Large intestine (tissue), 3 donors: ENCODE data around the gene DYNC1I1. TPM values are rescaled to one million over a fixed set of nuclear protein-coding genes. Genes with fewer than 3 reads are reported as not detected.
A peak's percentile ranks its signal among the peaks of the same experiment; 100 is the strongest.

Experiments
- DNase-seq, 2 donors: peaks; one replicate each; pipeline versions ENCODE4 v3.0.0 to v3.0.0-alpha.2; 2013
- H3K27ac ChIP-seq: one replicate; pipeline ENCODE4 v1.5.1; 2013; ENCODE audit warnings: low read length
- H3K27me3 ChIP-seq: 2 replicates; pipeline ENCODE4 v1.6.1; 2013; ENCODE audit warnings: low read length; ENCODE audit not compliant: control insufficient read depth, insufficient read depth
- H3K36me3 ChIP-seq: 2 replicates; pipeline ENCODE4 v1.6.1; 2013; ENCODE audit warnings: low read length; ENCODE audit not compliant: control insufficient read depth, insufficient read depth
- H3K4me1 ChIP-seq: one replicate; pipeline ENCODE4 v1.6.1; 2013; ENCODE audit warnings: low read length; ENCODE audit not compliant: control insufficient read depth, insufficient read depth
- H3K4me3 ChIP-seq: one replicate; pipeline ENCODE4 v1.5.1; 2013; ENCODE audit warnings: low read length
- H3K9me3 ChIP-seq: one replicate; pipeline ENCODE4 v1.6.1; 2013; ENCODE audit warnings: mild to moderate bottlenecking, low read depth, low read length, moderate library complexity; ENCODE audit not compliant: control insufficient read depth
- WGBS: methylation state at CpG from one replicate; pipeline ENCODE4 v1.1.5; 2013; ENCODE audit warnings: low lambda C conversion rate; ENCODE audit not compliant: insufficient coverage; 5-methylcytosine and 5-hydroxymethylcytosine counted together
- polyA plus RNA-seq: library from polyadenylated mRNA; unstranded; fragments of 120-200 nt; gene quantifications from one replicate; pipeline ENCODE4 v1.2.1, GENCODE V29; 2013

Gene DYNC1I1
- polyA plus RNA-seq, 1 donor = 1.2 TPM

DNA sequence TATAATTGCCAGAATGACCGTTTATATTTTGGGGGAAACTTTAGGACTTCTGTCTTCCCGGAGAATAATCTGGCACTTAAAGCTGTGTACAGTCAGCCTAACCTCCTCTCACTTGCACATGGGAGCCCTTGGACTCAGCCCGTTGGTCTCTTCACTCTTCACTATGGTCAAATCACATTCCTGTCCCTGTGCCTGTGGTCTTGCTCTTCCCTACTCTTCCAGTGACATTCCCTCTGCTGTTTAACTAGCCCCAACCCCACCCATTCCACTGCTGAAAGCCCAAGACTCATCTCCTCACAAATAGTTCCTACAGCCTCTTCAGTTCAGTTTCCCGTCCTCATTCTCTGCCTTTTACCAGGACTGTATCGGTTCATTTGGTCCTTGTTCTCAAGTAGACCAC lies 135.0 kb downstream of the DYNC1I1 start:
- Histone ChIP-seq H3K27me3 (no peaks in the 10 kb centered on the region), H3K36me3 (no peaks in the 10 kb centered on the region), H3K9me3 (no peaks in the 10 kb centered on the region), H3K4me3 (no peak overlapping the region), H3K4me1 (no peaks in the 10 kb centered on the region), H3K27ac (no peak overlapping the region)
- WGBS = 82% methylated on average over 3 of the region's 5 CpGs
- no peak for DNase-seq

DNA sequence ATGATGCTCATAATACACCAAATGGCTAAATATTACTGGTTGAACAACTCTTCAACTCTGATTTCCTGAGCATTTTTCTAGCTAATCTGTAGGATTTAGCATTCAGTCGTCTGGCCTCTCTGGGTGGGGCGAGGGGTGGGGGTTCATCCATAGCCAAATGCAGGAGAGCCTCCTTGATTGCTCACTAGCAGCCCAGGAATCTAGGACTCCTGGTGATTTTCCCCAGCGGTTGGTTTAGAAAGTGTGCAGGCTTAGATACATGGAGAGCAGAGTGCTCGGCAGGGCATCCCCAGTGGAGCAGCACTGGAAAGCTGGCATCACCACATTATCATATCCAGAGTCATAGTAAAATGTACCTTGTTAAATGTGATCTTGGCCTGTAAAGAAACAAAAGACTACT lies 136.1 kb downstream of the DYNC1I1 start:
- H3K27me3 ChIP-seq = peaks cover 3% of the 10 kb centered on the region
- WGBS = no CpG with 5 or more reads among the region's 4 CpGs
- H3K4me1 ChIP-seq = no peaks in the 10 kb centered on the region
- H3K9me3 ChIP-seq = no peaks in the 10 kb centered on the region
- H3K36me3 ChIP-seq = no peaks in the 10 kb centered on the region
- H3K4me3 ChIP-seq = no peak overlapping the region
- H3K27ac ChIP-seq = no peak overlapping the region
- no peak for DNase-seq

- Histone ChIP-seq H3K4me1 (no peaks in the 10 kb centered on the region), H3K9me3 (no peaks in the 10 kb centered on the region), H3K27me3 (peaks cover 3% of the 10 kb centered on the region), H3K4me3 (no peak overlapping the region), H3K36me3 (no peaks in the 10 kb centered on the region), H3K27ac (no peak overlapping the region)
- no peak for DNase-seq
These were observed 138.0 kb downstream of the DYNC1I1 start for GRCh38 chr7:95910341-95910740.

DNA sequence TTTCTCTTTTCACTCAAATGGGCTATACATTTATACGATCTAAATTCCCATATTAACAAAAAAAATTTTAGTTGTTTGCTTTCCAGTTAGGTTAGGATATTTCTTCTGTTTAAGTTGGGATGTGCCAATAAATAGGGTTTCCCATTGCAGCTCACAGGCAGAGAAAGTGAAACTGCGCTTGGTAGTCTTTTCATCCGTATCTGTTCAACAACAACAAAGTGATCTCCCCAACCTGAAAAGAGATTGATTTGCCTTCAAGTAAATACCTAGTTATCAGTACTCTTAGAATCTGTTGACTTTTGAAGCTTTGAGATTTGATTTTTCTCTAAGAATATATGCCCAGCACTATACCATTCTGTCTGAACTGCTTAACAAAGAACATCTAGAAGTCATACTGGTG lies 143.4 kb downstream of the DYNC1I1 start:
- no peak for DNase-seq
- Histone ChIP-seq H3K4me3 (no peak overlapping the region), H3K27me3 (peaks cover 14% of the 10 kb centered on the region), H3K4me1 (no peaks in the 10 kb centered on the region), H3K36me3 (no peaks in the 10 kb centered on the region), H3K27ac (no peak overlapping the region), H3K9me3 (no peaks in the 10 kb centered on the region)
- 89% methylated on average over 1 of the region's 3 CpGs for WGBS

- Histone ChIP-seq H3K9me3 (no peaks in the 10 kb centered on the region), H3K27me3 (peaks cover 18% of the 10 kb centered on the region), H3K4me3 (no peak overlapping the region), H3K27ac (no peak overlapping the region), H3K4me1 (no peaks in the 10 kb centered on the region), H3K36me3 (no peaks in the 10 kb centered on the region)
- DNase-seq = peak; percentile 45 to 55
- WGBS = 27% methylated on average over 3 of the region's 19 CpGs
These were observed 144.4 kb downstream of the DYNC1I1 start for GRCh38 chr7:95916573-95917297.

- Histone ChIP-seq H3K4me3 (no peak overlapping the region), H3K4me1 (no peaks in the 10 kb centered on the region), H3K36me3 (no peaks in the 10 kb centered on the region), H3K27ac (no peak overlapping the region), H3K9me3 (no peaks in the 10 kb centered on the region), H3K27me3 (peaks cover 20% of the 10 kb centered on the region)
- no peak for DNase-seq
- WGBS = no CpG with 5 or more reads among the region's 8 CpGs
These were observed 145.3 kb downstream of the DYNC1I1 start for GRCh38 chr7:95917634-95918033.

GRCh38 chr7:95919556-95919955 lies 147.2 kb downstream of the DYNC1I1 start:
- Histone ChIP-seq H3K9me3 (no peaks in the 10 kb centered on the region), H3K4me3 (no peak overlapping the region), H3K27me3 (peaks cover 16% of the 10 kb centered on the region), H3K36me3 (no peaks in the 10 kb centered on the region), H3K4me1 (no peaks in the 10 kb centered on the region), H3K27ac (no peak overlapping the region)
- 100% methylated on average over 1 of the region's 2 CpGs for WGBS
- no peak for DNase-seq

DNA sequence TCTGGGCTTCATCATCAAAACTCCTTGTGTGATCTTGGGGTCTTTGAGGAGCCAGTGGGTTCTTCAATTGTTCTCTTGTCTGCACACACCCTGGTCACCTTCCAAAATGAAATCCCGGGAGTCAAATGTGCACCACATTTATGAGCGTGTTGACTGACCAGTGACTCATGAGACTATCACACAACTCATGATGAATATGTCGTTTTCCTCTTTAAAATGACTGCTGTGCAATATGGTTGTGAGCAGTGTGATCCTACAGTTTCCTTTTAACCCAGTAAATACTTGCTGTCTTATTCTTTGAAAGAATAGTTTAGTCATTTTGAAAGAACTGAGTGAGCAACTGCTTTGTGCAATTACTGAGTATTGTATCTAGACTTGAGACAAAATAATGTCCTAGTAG lies 149.2 kb downstream of the DYNC1I1 start:
- Histone ChIP-seq H3K27ac (no peak overlapping the region), H3K27me3 (peaks cover 11% of the 10 kb centered on the region), H3K4me1 (no peaks in the 10 kb centered on the region), H3K9me3 (no peaks in the 10 kb centered on the region), H3K4me3 (no peak overlapping the region), H3K36me3 (no peaks in the 10 kb centered on the region)
- no CpG with 5 or more reads among the region's 3 CpGs for WGBS
- DNase-seq = no peak

DNA sequence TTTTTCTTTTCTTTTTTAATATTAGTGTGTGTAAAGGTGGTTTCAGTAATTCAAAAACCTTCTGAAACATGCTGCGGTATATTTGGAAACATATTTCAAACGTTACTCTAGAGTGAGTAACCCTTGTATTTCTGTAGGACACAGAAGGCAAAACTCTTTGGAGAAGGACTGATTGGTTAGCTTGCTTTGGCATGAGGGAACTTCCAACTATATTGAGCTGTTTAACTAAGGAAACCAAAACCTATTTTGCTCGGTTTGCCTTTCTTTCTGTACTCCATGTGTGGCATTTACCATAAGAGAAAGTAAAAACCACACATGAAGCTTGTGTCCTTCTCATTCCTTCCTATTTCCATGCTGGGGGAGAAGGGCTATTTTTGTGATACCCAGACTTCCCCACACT lies 149.8 kb downstream of the DYNC1I1 start:
- no peak overlapping the region for H3K27ac ChIP-seq
- H3K4me3 ChIP-seq = no peak overlapping the region
- H3K4me1 ChIP-seq = no peaks in the 10 kb centered on the region
- no peak for DNase-seq
- peaks cover 11% of the 10 kb centered on the region for H3K27me3 ChIP-seq
- H3K9me3 ChIP-seq = no peaks in the 10 kb centered on the region
- whole genome bisulfite sequencing = no CpG with 5 or more reads among the region's 3 CpGs
- no peaks in the 10 kb centered on the region for H3K36me3 ChIP-seq

DNA sequence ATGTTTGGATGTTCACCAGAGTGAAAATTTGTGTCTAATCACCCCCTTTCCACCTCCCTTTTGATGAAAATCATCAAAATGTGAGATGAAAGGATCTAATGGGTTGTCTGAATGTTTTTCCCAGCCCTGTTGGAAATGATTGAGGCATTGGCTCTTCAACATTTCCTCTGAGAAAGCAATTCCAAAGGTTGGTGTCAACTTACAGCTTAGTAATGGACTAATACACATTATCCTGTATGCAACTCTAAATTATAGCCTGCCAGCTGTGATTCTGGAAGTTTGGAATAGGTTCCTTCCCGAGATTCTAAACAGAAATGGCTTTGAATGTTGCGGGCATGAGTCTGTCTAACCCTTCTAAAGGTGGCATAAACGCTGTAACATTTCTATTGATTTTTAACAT lies 152.9 kb downstream of the DYNC1I1 start:
- H3K4me3 ChIP-seq = no peak overlapping the region
- H3K4me1 ChIP-seq = no peaks in the 10 kb centered on the region
- no peak for DNase-seq
- WGBS = no CpG with 5 or more reads among the region's 3 CpGs
- H3K27ac ChIP-seq = no peak overlapping the region
- H3K27me3 ChIP-seq = peaks cover 6% of the 10 kb centered on the region
- no peaks in the 10 kb centered on the region for H3K9me3 ChIP-seq
- H3K36me3 ChIP-seq = no peaks in the 10 kb centered on the region

- H3K4me1 ChIP-seq = no peaks in the 10 kb centered on the region
- no peaks in the 10 kb centered on the region for H3K36me3 ChIP-seq
- no peaks in the 10 kb centered on the region for H3K9me3 ChIP-seq
- peaks cover 6% of the 10 kb centered on the region for H3K27me3 ChIP-seq
- H3K27ac ChIP-seq = no peak overlapping the region
- H3K4me3 ChIP-seq = no peak overlapping the region
- DNase-seq = no peak
These were observed 153.6 kb downstream of the DYNC1I1 start for GRCh38 chr7:95925971-95926370.
